B cell (primary cell): ENCODE measurements around the gene S100A14.

Experiments
- EZH2 ChIP-seq: IDR thresholded peaks from 2 replicates; pipeline ENCODE4 v1.6.1; 2012; ENCODE audit warnings: borderline replicate concordance, low read depth, mild to moderate bottlenecking, moderate library complexity, low read length; ENCODE audit not compliant: insufficient read depth, poor library complexity, severe bottlenecking
- TF ChIP-seq, protein P1 (sequence below): fragments of 200-600 bp; IDR thresholded peaks from one replicate; pipeline ENCODE4 v1.8.0; 2022; ENCODE audit warnings: antibody characterized with exemption, mild to moderate bottlenecking

DNA sequence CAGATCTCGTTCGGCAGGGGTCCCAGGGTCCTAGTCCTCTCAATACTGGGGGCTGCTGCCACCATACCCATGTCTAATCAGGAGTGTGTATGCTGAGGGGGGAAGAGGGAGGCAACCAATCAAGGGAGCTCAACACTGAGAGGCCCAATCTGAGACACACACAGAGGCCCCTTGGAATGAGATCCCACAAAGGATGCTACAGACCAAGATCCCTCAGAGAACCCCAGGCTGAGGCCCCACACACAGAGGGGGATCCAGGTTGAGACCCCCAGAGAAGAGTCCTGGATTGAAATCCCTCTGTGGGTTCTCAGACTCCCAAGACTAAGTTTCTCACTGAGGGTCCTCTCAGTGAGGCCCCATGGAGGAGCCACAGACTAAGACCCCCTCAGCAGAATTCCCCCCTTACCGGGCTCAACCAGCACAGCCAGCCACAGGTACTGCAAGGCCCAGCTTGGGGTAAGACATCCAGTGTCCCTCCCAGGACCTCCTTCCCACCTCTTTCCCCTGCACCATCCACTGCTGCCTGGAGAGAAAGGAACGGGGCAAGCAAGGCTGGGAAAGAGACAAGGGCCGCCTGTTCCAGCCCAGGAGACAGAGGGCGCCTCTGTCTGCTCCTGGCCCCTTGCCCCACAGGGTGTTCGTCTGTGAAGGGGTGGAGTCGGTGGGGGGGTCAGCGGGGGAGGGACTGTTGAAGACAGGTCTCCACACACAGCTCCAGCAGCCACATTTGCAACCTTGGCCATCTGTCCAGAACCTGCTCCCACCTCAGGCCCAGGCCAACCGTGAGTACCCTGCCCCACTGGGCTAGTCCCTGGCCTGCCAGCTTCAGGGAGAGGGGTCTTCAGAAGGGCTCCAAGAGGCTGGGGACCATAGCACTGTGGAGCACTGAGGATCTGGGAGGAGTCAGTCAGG lies 11.8 kb upstream of the S100A14 start, which contains the start of gene S100A1:
- TF ChIP-seq, protein P1, sequence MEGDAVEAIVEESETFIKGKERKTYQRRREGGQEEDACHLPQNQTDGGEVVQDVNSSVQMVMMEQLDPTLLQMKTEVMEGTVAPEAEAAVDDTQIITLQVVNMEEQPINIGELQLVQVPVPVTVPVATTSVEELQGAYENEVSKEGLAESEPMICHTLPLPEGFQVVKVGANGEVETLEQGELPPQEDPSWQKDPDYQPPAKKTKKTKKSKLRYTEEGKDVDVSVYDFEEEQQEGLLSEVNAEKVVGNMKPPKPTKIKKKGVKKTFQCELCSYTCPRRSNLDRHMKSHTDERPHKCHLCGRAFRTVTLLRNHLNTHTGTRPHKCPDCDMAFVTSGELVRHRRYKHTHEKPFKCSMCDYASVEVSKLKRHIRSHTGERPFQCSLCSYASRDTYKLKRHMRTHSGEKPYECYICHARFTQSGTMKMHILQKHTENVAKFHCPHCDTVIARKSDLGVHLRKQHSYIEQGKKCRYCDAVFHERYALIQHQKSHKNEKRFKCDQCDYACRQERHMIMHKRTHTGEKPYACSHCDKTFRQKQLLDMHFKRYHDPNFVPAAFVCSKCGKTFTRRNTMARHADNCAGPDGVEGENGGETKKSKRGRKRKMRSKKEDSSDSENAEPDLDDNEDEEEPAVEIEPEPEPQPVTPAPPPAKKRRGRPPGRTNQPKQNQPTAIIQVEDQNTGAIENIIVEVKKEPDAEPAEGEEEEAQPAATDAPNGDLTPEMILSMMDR: no peak
- no peak for TF ChIP-seq EZH2
